SK-N-SH (cell line): ENCODE data around the gene DNAH7. TPM values are rescaled to one million over a fixed set of nuclear protein-coding genes. Genes with fewer than 3 reads are reported as not detected.
A peak's percentile ranks its signal among the peaks of the same experiment; 100 is the strongest.

Experiments used
- CTCF ChIA-PET: fragments of 300-600, 350-600 bp; formaldehyde crosslinking; extraction: SDS; loops from one replicate; lab custom pipeline; 2021; lab: Yijun Ruan, JAX
- POLR2A ChIA-PET: fragments of 350-600 bp; sonication (Branson Sonifier 250); formaldehyde crosslinking; extraction: SDS; loops from one replicate; lab custom pipeline; 2020; ENCODE audit warnings: antibody characterized with exemption, inconsistent platforms; lab: Yijun Ruan, JAX
- DNase-seq: peaks from one replicate; pipeline ENCODE4 v3.0.0; 2012
- H2AFZ ChIP-seq: fragments of 200-600 bp; sonication (generic); 2 replicates; pipeline ENCODE4 v1.8.1; 2016; ENCODE audit warnings: antibody characterized with exemption, mild to moderate bottlenecking, low read depth
- H3F3A ChIP-seq: fragments of 200-600 bp; sonication (generic); replicated peaks from 2 replicates; pipeline ENCODE3; 2016; ENCODE audit warnings: antibody characterized with exemption, mild to moderate bottlenecking; ENCODE audit not compliant: insufficient read depth
- H3K27ac ChIP-seq, 2 experiments: fragments of 200-500 bp in 1 of 2; fragments of 200-600 bp in 1 of 2; sonication (Bioruptor generic) in 1 of 2; sonication (generic), shearing (Covaris generic) in 1 of 2; 2 replicates each; pipeline versions ENCODE4 v1.5.1 to v1.6.1; 2014 to 2016; ENCODE audit warnings: low read depth in 2 of 2, inconsistent platforms in 1 of 2, low read length in 1 of 2, mild to moderate bottlenecking in 1 of 2, mixed read lengths in 1 of 2
- H3K27me3 ChIP-seq: fragments of 200-600 bp; sonication (generic), shearing (Covaris generic); 2 replicates; pipeline ENCODE4 v1.6.1; 2016; ENCODE audit warnings: mixed run types; ENCODE audit not compliant: insufficient read depth
- H3K36me3 ChIP-seq, 2 experiments: fragments of 200-500 bp in 1 of 2; fragments of 200-600 bp in 1 of 2; sonication (Bioruptor generic) in 1 of 2; sonication (generic) in 1 of 2; replicated peaks in 1 of 2; 2 replicates each; pipeline versions ENCODE3 to v1.5.1; 2014 to 2016; ENCODE audit warnings: low read length in 1 of 2, mild to moderate bottlenecking in 1 of 2; ENCODE audit not compliant: insufficient read depth in 2 of 2, control insufficient read depth in 1 of 2
- H3K4me1 ChIP-seq, 2 experiments: fragments of 200-500 bp in 1 of 2; fragments of 200-600 bp in 1 of 2; sonication (Bioruptor generic) in 1 of 2; sonication (generic), shearing (Covaris generic) in 1 of 2; 2 replicates each; pipeline versions ENCODE4 v1.5.1 to v1.6.1; 2014 to 2016; ENCODE audit warnings: low read depth in 1 of 2, low read length in 1 of 2, mixed run types in 1 of 2; ENCODE audit not compliant: insufficient read depth in 2 of 2, control insufficient read depth in 1 of 2
- H3K4me2 ChIP-seq: fragments of 200-600 bp; sonication (generic), shearing (Covaris generic); 2 replicates; pipeline ENCODE4 v1.6.1; 2017; ENCODE audit warnings: mixed run types
- H3K4me3 ChIP-seq, 2 experiments: fragments of 200-500 bp in 1 of 2; fragments of 200-600 bp in 1 of 2; sonication (Bioruptor generic) in 1 of 2; sonication (generic), shearing (Covaris generic) in 1 of 2; 2 replicates each; pipeline versions ENCODE4 v1.5.1 to v1.8.1; 2014 to 2016; ENCODE audit warnings: low read depth in 2 of 2, inconsistent platforms in 1 of 2, low read length in 1 of 2, mild to moderate bottlenecking in 1 of 2, mixed read lengths in 1 of 2, moderate library complexity in 1 of 2
- H3K79me2 ChIP-seq: fragments of 200-600 bp; sonication (generic); 2 replicates; pipeline ENCODE4 v1.8.1; 2017; ENCODE audit warnings: mild to moderate bottlenecking; ENCODE audit not compliant: insufficient read depth
- H3K9ac ChIP-seq: fragments of 200-600 bp; sonication (generic); 2 replicates; pipeline ENCODE4 v1.6.1; 2017; ENCODE audit warnings: mixed run types
- H3K9me2 ChIP-seq: fragments of 200-600 bp; sonication (generic); 2 replicates; pipeline ENCODE4 v1.6.1; 2017; ENCODE audit warnings: mixed run types
- H3K9me3 ChIP-seq: fragments of 200-600 bp; sonication (generic); 2 replicates; pipeline ENCODE4 v1.6.1; 2017; ENCODE audit warnings: mixed run types, mild to moderate bottlenecking, moderate library complexity
- H4K20me1 ChIP-seq: fragments of 200-600 bp; sonication (generic); 2 replicates; pipeline ENCODE4 v1.6.1; 2017; ENCODE audit warnings: mild to moderate bottlenecking, mixed run types; ENCODE audit not compliant: insufficient read depth
- ELF1 ChIP-seq: IDR thresholded peaks from 2 replicates; pipeline ENCODE4 v1.4.0; 2012
- EP300 ChIP-seq, 2 experiments: IDR thresholded peaks; 2 replicates each; pipeline versions ENCODE4 v1.4.0 to v1.6.1; 2012; ENCODE audit warnings: borderline replicate concordance in 1 of 2, low read depth in 1 of 2, low read length in 1 of 2
- EZH2phosphoT487 ChIP-seq: fragments of 200-600 bp; sonication (generic); IDR thresholded peaks from 2 replicates; pipeline ENCODE4 v1.6.1; 2017; ENCODE audit warnings: low read depth, mixed run types, mild to moderate bottlenecking, antibody characterized with exemption, moderate library complexity, borderline replicate concordance
- FOXJ3 ChIP-seq: sonication (generic); formaldehyde crosslinking; IDR thresholded peaks from 2 replicates; pipeline ENCODE4 v1.5.1; 2020; ENCODE audit warnings: mild to moderate bottlenecking, missing genetic modification reagents
- FOXM1 ChIP-seq: IDR thresholded peaks from 2 replicates; pipeline ENCODE4 v1.4.0; 2012; ENCODE audit warnings: low read depth, mild to moderate bottlenecking
- JUND ChIP-seq: IDR thresholded peaks from 2 replicates; pipeline ENCODE4 v1.4.0; 2012
- MEF2A ChIP-seq: IDR thresholded peaks from 2 replicates; pipeline ENCODE4 v1.4.0; 2012; ENCODE audit warnings: low read depth, borderline replicate concordance
- MXI1 ChIP-seq: IDR thresholded peaks from 2 replicates; pipeline ENCODE4 v1.6.1; 2012; ENCODE audit warnings: mild to moderate bottlenecking, low read depth, low read length, improper control_type of control experiment
- NRF1 ChIP-seq: IDR thresholded peaks from 2 replicates; pipeline ENCODE4 v1.6.1; 2012; ENCODE audit warnings: low read depth, mild to moderate bottlenecking, low read length
- RCOR1 ChIP-seq: fragments of 150-350 bp; IDR thresholded peaks from 2 replicates; pipeline ENCODE4 v1.6.1; 2017; ENCODE audit warnings: antibody characterized with exemption, low read length
- RXRA ChIP-seq: IDR thresholded peaks from 2 replicates; pipeline ENCODE4 v1.4.0; 2012; ENCODE audit warnings: low read depth, mild to moderate bottlenecking, borderline replicate concordance
- SIN3A ChIP-seq: IDR thresholded peaks from 2 replicates; pipeline ENCODE4 v1.6.1; 2012; ENCODE audit warnings: low read depth, mild to moderate bottlenecking, low read length, moderate library complexity, borderline replicate concordance
- SMC3 ChIP-seq: IDR thresholded peaks from 2 replicates; pipeline ENCODE4 v1.6.1; 2012; ENCODE audit warnings: low read depth, low read length, improper control_type of control experiment
- polyA plus RNA-seq, 3 experiments: library from polyadenylated mRNA; depleted of rRNA; stranded (reverse); fragments of >200 nt; gene quantifications; 2 replicates each; pipeline ENCODE4 v1.2.3, GENCODE V29; 2012
- TF ChIP-seq, protein P1 (sequence below): fragments of 200-600 bp; sonication (generic); IDR thresholded peaks from 2 replicates; pipeline ENCODE4 v1.6.1; 2017; ENCODE audit warnings: antibody characterized with exemption, mild to moderate bottlenecking, moderate library complexity
- TF ChIP-seq, protein P2 (sequence below): IDR thresholded peaks from 2 replicates; pipeline ENCODE4 v1.6.1; 2012; ENCODE audit warnings: mild to moderate bottlenecking, low read depth, low read length, moderate library complexity

Gene DNAH7
- polyA plus RNA-seq, 1 of the 3 experiments (the other 2 are of a cell fraction) = 1.2 TPM

- TF ChIP-seq, protein P1, sequence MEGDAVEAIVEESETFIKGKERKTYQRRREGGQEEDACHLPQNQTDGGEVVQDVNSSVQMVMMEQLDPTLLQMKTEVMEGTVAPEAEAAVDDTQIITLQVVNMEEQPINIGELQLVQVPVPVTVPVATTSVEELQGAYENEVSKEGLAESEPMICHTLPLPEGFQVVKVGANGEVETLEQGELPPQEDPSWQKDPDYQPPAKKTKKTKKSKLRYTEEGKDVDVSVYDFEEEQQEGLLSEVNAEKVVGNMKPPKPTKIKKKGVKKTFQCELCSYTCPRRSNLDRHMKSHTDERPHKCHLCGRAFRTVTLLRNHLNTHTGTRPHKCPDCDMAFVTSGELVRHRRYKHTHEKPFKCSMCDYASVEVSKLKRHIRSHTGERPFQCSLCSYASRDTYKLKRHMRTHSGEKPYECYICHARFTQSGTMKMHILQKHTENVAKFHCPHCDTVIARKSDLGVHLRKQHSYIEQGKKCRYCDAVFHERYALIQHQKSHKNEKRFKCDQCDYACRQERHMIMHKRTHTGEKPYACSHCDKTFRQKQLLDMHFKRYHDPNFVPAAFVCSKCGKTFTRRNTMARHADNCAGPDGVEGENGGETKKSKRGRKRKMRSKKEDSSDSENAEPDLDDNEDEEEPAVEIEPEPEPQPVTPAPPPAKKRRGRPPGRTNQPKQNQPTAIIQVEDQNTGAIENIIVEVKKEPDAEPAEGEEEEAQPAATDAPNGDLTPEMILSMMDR = no peak
- no peak for TF ChIP-seq RCOR1
- no peak for TF ChIP-seq FOXM1
- TF ChIP-seq, all 33 proteins: peak for 0
Observed at GRCh38 chr2:195945056-195945455, 123.6 kb downstream of the DNAH7 start (continued).

DNA sequence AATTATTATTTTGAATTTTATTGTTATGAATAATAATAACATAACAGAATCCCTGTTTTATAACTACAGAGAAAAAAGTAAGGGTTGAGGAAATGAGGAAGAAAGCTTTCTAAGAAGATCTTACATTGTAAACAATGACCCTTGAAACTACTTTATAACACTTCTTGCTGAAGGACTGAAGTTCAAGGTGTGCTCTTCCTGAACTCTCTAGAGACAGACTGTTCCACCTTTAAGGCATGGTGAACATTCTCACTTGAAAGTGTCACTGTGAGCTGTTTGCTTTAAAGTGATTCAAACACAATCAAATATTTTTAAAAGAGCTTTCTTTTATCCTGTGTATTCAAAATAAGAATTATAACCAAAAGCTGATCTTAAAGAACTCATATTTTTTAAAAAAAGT lies 131.5 kb downstream of the DNAH7 start:
- CTCF ChIA-PET = interaction anchor here (0.7 to 1.8 kb wide), 5 partner anchors 14 to 619 kb away, joined by 3 to 6 read pairs (median 4); no protein-coding TSS in a partner anchor

More for the DNA sequence above, 131.5 kb downstream of the DNAH7 start:
- H3K27ac ChIP-seq = no peak overlapping the region
- no peak overlapping the region for H3K4me2 ChIP-seq
- no peak overlapping the region for H3K9ac ChIP-seq
- H3K79me2 ChIP-seq = no peaks in the 10 kb centered on the region
- H3K4me3 ChIP-seq = no peak overlapping the region
- H2AFZ ChIP-seq = peak overlapping the region; percentile 74; the same call in 1 of the 2 replicates
- POLR2A ChIA-PET = no interaction called here
- TF ChIP-seq, protein P1 = no peak
- TF ChIP-seq RCOR1 (no peak), ELF1 (no peak), FOXJ3 (CRISPR knock-in tag) (no peak), EP300 (IDR thresholded peaks at IDR 0.05; ENCODE audit: borderline replicate concordance in 1 of 2, low read depth in 1 of 2, low read length in 1 of 2) (no peak), NRF1 (no peak), MEF2A (no peak), EZH2phosphoT487 (no peak), SMC3 (no peak), JUND (no peak), MXI1 (no peak), RXRA (no peak), SIN3A (no peak)
- TF ChIP-seq, protein P2, sequence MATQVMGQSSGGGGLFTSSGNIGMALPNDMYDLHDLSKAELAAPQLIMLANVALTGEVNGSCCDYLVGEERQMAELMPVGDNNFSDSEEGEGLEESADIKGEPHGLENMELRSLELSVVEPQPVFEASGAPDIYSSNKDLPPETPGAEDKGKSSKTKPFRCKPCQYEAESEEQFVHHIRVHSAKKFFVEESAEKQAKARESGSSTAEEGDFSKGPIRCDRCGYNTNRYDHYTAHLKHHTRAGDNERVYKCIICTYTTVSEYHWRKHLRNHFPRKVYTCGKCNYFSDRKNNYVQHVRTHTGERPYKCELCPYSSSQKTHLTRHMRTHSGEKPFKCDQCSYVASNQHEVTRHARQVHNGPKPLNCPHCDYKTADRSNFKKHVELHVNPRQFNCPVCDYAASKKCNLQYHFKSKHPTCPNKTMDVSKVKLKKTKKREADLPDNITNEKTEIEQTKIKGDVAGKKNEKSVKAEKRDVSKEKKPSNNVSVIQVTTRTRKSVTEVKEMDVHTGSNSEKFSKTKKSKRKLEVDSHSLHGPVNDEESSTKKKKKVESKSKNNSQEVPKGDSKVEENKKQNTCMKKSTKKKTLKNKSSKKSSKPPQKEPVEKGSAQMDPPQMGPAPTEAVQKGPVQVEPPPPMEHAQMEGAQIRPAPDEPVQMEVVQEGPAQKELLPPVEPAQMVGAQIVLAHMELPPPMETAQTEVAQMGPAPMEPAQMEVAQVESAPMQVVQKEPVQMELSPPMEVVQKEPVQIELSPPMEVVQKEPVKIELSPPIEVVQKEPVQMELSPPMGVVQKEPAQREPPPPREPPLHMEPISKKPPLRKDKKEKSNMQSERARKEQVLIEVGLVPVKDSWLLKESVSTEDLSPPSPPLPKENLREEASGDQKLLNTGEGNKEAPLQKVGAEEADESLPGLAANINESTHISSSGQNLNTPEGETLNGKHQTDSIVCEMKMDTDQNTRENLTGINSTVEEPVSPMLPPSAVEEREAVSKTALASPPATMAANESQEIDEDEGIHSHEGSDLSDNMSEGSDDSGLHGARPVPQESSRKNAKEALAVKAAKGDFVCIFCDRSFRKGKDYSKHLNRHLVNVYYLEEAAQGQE = no peak
- H3K9me2 ChIP-seq = no peaks in the 10 kb centered on the region
- H3K9me3 ChIP-seq = no peaks in the 10 kb centered on the region
- DNase-seq = no peak
- no peaks in the 10 kb centered on the region for H3K36me3 ChIP-seq
- H3K27me3 ChIP-seq = no peaks in the 10 kb centered on the region
- H4K20me1 ChIP-seq = no peaks in the 10 kb centered on the region
- no peaks in the 10 kb centered on the region for H3F3A ChIP-seq
- H3K4me1 ChIP-seq = no peaks in the 10 kb centered on the region; a peak in 1 of 4 replicates
